GM13976 (cell line): Measurements from ENCODE around the gene DSCAML1.

Experiments used
- DNase-seq: peaks from one replicate; pipeline ENCODE4 v3.0.0; 2012; ENCODE audit warnings: low spot score
- in situ Hi-C: fragments of 300-500 bp; cut with MboI; formaldehyde crosslinking; loops from one replicate; pipeline ENCODE4 v1.12.0; 2022; ENCODE audit warnings: low sequenced_read_pairs, mixed read lengths, inconsistent platforms; ENCODE audit not compliant: unreplicated experiment
- TF ChIP-seq, protein P1 (sequence below): IDR thresholded peaks from 2 replicates; pipeline ENCODE4 v1.5.1; 2012; ENCODE audit warnings: borderline replicate concordance, mild to moderate bottlenecking; ENCODE audit not compliant: insufficient read depth; ENCODE audit errors: extremely low read depth, missing control alignments, control extremely low read depth

DSCAML1 gene

DNA sequence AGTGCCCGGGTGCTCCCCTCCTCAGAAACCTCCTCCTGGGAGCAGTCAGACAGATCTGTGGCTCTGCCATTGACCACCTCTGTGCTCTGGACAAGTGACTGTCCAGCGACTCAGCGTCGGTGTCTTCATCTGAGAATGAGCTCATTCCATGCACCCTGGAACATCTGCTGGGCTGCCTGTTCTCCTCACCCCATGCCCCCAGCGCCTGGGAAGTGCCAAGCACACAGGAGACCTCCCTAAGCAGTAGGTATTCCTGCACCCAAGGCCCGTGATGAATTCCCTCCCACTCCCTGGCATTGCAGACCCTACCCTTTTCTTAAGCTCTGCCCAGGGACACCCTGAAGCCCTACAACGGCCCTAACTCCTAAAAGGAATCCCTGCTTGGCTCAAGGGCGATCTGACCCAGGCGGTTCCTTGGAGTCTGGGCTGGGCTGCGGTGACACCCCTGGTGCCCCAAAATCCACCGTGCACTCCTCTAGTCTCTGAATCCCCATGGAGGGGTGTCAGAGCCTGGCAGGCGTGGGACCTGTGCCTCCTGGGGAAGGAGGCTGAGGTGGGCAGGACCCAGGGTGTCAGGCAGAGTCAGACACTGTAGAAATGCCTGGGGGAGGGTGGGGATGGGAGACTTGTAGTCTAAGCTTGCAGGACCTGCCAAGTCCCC lies 377.4 kb downstream of the DSCAML1 start:
- DNase-seq: no peak
- in situ Hi-C loops: loop anchor here (10.0 kb wide), 1 partner anchor 385 kb away; no protein-coding TSS in a partner anchor
- TF ChIP-seq, protein P1, sequence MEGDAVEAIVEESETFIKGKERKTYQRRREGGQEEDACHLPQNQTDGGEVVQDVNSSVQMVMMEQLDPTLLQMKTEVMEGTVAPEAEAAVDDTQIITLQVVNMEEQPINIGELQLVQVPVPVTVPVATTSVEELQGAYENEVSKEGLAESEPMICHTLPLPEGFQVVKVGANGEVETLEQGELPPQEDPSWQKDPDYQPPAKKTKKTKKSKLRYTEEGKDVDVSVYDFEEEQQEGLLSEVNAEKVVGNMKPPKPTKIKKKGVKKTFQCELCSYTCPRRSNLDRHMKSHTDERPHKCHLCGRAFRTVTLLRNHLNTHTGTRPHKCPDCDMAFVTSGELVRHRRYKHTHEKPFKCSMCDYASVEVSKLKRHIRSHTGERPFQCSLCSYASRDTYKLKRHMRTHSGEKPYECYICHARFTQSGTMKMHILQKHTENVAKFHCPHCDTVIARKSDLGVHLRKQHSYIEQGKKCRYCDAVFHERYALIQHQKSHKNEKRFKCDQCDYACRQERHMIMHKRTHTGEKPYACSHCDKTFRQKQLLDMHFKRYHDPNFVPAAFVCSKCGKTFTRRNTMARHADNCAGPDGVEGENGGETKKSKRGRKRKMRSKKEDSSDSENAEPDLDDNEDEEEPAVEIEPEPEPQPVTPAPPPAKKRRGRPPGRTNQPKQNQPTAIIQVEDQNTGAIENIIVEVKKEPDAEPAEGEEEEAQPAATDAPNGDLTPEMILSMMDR: no peak

DNA sequence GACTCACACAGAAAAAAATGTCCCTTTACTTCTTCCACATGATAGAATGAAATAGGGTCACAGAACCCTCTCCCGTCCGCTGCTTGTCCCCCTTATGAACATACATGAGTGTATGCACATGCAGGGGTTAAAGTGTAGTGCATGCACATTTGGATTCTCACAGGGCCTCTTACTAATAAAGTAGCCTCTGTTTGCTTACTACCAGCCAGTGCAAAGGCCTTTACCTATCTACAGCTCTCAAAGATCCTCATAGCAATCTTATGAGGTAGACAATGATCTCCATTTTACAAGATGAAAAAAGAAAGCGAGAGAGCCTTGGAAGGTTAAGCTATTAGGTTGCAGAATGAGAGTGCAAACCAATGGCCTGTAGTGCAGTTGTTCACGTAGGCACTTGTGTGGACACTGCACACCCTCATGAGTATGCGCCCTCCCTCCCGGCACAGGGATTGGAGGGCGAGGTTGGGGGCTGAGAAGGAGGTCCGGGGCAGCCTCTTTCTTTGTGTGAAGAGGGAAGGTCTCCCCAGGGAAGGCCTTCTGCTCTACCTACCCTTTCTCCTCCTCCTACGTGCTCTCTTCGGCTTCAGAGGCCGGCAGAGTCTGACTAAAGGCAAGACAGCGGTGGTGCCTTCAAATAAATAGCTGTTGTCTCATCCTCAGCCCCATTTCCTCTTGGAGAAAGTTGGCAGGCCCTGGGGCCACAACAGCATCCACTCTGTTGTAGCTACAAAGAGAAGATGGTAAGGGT lies 378.1 kb downstream of the DSCAML1 start:
- TF ChIP-seq, protein P1: no peak
- no peak for DNase-seq
- in situ Hi-C loops: no loop called here

DNA sequence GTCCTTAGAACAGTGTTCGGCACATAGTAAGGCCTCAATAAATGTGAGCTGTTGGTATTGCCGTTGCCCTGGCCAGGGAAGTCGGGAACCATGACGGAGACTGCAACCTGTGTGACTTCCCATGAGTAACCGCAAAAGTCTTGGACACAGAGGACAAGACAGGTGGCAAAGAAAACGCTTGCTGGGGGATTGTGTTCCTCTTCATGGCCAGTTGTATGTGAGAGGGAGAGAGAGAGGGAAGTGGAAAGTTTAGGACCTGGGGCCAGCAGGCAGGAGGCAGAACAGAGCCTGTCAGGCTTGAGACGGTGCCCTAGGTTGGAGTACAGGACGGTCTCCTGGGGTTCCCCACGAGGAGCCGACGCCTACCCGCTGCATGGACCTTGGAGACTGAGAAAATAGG lies 379.2 kb downstream of the DSCAML1 start:
- no peak for DNase-seq
- TF ChIP-seq, protein P1: no peak
- in situ Hi-C loops: no loop called here

DNA sequence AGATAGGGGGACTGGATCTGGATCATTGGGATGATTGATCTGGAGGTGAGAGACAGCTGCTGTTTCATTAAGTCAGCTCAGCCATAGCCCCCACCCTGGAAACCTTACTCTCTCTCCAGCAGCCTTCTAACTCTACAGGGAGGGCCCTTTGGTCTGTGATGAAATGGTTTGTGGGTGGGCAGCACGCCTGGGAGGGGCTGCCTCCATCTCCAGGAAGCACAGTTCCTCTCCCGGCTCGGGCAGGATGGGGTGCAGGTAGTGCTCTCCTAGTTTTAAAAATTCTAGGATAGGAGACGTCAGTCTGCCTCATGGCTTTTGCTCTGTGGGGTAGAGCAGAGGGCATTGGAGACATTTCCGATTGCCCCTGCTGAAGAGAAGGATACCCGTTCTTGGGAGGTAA lies 379.7 kb downstream of the DSCAML1 start:
- TF ChIP-seq, protein P1: no peak
- no peak for DNase-seq
- in situ Hi-C loops: no loop called here

DNA sequence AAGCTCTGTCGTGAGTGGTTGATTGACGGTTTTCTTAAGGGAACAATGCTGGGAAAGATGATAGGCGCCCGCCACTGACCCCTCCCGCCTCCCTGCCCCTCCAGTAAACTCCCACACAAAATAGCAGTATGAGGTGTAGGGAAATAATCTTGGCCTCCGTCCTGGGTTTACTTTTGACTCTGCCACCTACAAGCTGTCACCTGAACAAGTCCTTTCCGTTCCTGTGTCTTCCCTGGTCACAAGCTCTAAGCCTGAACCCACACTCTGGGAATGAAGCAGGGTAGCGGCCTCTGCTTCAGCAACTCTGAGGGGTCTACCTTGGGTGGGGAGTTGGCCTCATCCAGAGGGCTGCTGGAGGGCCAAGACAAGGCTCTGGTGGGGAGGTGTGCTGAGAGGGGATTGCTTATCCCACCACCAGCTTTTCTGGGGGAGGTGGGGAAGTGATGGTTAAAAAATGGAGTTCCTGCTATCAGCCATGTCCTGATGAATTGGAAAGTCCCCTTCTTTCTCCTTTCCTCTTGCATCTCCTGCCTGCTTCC lies 381.6 kb downstream of the DSCAML1 start:
- TF ChIP-seq, protein P1: no peak
- in situ Hi-C loops: no loop called here
- DNase-seq: no peak

DNA sequence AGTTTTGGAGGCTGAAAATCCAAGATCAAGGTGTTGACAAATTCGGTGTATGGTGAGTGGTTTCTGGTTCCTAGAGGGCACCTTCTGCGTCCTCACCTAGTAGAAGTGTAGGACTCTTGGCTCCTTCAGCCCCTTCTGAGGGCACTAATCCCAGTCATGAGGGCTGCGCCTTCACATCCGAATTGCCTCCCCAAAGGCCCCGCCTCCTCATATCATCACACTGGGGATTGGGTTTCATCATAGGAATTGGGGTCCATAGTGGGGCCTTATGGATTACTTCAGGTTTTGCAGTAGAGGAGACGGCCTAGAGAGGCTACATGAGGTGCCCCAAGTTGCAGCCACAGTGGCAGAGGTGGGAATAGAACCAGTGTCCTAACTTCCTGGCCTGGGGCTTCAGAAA lies 382.3 kb downstream of the DSCAML1 start:
- in situ Hi-C loops: no loop called here
- DNase-seq: no peak

More for the DNA sequence above, 382.3 kb downstream of the DSCAML1 start:
- TF ChIP-seq, protein P1: no peak
